B cell (primary cell): Measurements from ENCODE around the gene LRP2. TPM values are rescaled to one million over a fixed set of nuclear protein-coding genes. Genes with fewer than 3 reads are reported as not detected.

ENCODE experiments used
- ATAC-seq: fragments of 200-7000 bp; cut with Tn5 transposase; one replicate; pipeline ENCODE4 v1.10.0; 2021; ENCODE audit warnings: low read depth, mild to moderate bottlenecking, moderate number of reproducible peaks, moderate library complexity
- CTCF ChIA-PET: fragments of 350-600 bp; sonication (Branson Sonifier 250); formaldehyde crosslinking; loops from one replicate; lab custom pipeline; 2021; ENCODE audit warnings: antibody characterized with exemption, inconsistent platforms; lab: Charles Lee
- POLR2A ChIA-PET: fragments of 350-600 bp; sonication (Branson Sonifier 250); formaldehyde crosslinking; loops from one replicate; lab custom pipeline; 2021; ENCODE audit warnings: antibody characterized with exemption; lab: Charles Lee
- DNase-seq: peaks from one replicate; pipeline ENCODE4 v3.0.0; 2013
- H2AFZ ChIP-seq: 2 replicates; pipeline ENCODE4 v1.6.1; 2012; ENCODE audit warnings: mild to moderate bottlenecking, low read depth, low read length; ENCODE audit not compliant: insufficient read depth, poor library complexity, severe bottlenecking
- H3K27ac ChIP-seq, 2 donors: 1 replicate in 1 of 2; 2 replicates in 1 of 2; pipeline ENCODE4 v1.5.1; 2012 to 2013; ENCODE audit warnings: low read length in 2 of 2, mild to moderate bottlenecking in 2 of 2, moderate library complexity in 1 of 2
- H3K27me3 ChIP-seq, 4 experiments: fragments of 200-600 bp in 1 of 4; sonication (generic) in 1 of 4; replicated peaks in 1 of 4; 1 replicate in 2 of 4; 2 replicates in 2 of 4; pipeline versions ENCODE4 v1.6.1 to v1.7.0; 2013 to 2016; ENCODE audit warnings: low read length in 3 of 4, mild to moderate bottlenecking in 2 of 4, mixed read lengths in 1 of 4, moderate library complexity in 1 of 4; ENCODE audit not compliant: insufficient read depth in 4 of 4, control insufficient read depth in 3 of 4; ENCODE audit errors: control extremely low read depth in 1 of 4
- H3K36me3 ChIP-seq, 2 experiments: replicated peaks in 1 of 2; 1 replicate in 1 of 2; 2 replicates in 1 of 2; pipeline versions ENCODE4 v1.6.1 to v1.7.1; 2013; ENCODE audit warnings: low read length in 1 of 2; ENCODE audit not compliant: insufficient read depth in 2 of 2, control insufficient read depth in 1 of 2; ENCODE audit errors: control extremely low read depth in 1 of 2, extremely low read depth in 1 of 2
- H3K4me1 ChIP-seq, 2 donors: fragments of 200-600 bp in 1 of 2; sonication (generic) in 1 of 2; 1 replicate in 1 of 2; 2 replicates in 1 of 2; pipeline versions ENCODE4 v1.5.1 to v1.6.1; 2013 to 2017; ENCODE audit warnings: low read length in 2 of 2; ENCODE audit not compliant: control insufficient read depth in 2 of 2, insufficient read depth in 2 of 2
- H3K4me2 ChIP-seq: replicated peaks from 2 replicates; pipeline ENCODE3; 2012; ENCODE audit warnings: mild to moderate bottlenecking, low read depth, low read length; ENCODE audit not compliant: poor library complexity, severe bottlenecking
- H3K4me3 ChIP-seq, 5 experiments: fragments of 200-600 bp in 1 of 5; sonication (generic) in 1 of 5; 1 replicate in 3 of 5; 2 replicates in 2 of 5; pipeline versions ENCODE4 v1.5.1 to v1.7.0; 2011 to 2016; ENCODE audit warnings: low read length in 4 of 5, mild to moderate bottlenecking in 4 of 5, low read depth in 2 of 5, control low read depth in 1 of 5, moderate library complexity in 1 of 5; ENCODE audit not compliant: insufficient read depth in 1 of 5; ENCODE audit errors: control extremely low read depth in 1 of 5, extremely low read depth in 1 of 5
- H3K79me2 ChIP-seq: fragments of 200-600 bp; sonication (generic); one replicate; pipeline ENCODE4 v1.6.0; 2016; ENCODE audit warnings: low read length; ENCODE audit not compliant: control insufficient read depth, insufficient read depth
- H3K9ac ChIP-seq: fragments of 200-600 bp; sonication (generic); 2 replicates; pipeline ENCODE4 v1.6.1; 2017; ENCODE audit warnings: mild to moderate bottlenecking, low read length, moderate library complexity
- H3K9me3 ChIP-seq, 3 donors: one replicate each; pipeline versions ENCODE4 v1.6.1 to v1.7.1; 2013; ENCODE audit warnings: low read length in 2 of 3; ENCODE audit not compliant: control insufficient read depth in 2 of 3, insufficient read depth in 1 of 3; ENCODE audit errors: control extremely low read depth in 1 of 3
- H4K20me1 ChIP-seq: 2 replicates; pipeline ENCODE4 v1.6.0; 2012; ENCODE audit warnings: mild to moderate bottlenecking, low read length; ENCODE audit not compliant: insufficient read depth, control insufficient read depth, poor library complexity, severe bottlenecking
- H3K27ac Mint-ChIP-seq: one replicate; pipeline ENCODE4 v1.8.0; 2021; ENCODE audit warnings: mixed read lengths
- H3K27me3 Mint-ChIP-seq: one replicate; pipeline ENCODE4 v1.8.0; 2021; ENCODE audit warnings: mixed read lengths
- H3K4me1 Mint-ChIP-seq: one replicate; pipeline ENCODE4 v1.8.0; 2021; ENCODE audit warnings: mixed read lengths
- H3K4me3 Mint-ChIP-seq: one replicate; pipeline ENCODE4 v1.8.0; 2021; ENCODE audit warnings: mixed read lengths
- H3K9me3 Mint-ChIP-seq: one replicate; pipeline ENCODE4 v1.8.0; 2022; ENCODE audit warnings: mixed read lengths; ENCODE audit not compliant: insufficient read depth
- CTCF ChIP-seq: fragments of 200-600 bp; IDR thresholded peaks from one replicate; pipeline ENCODE4 v1.8.0; 2022; ENCODE audit warnings: antibody characterized with exemption, mild to moderate bottlenecking
- EZH2 ChIP-seq: IDR thresholded peaks from 2 replicates; pipeline ENCODE4 v1.6.1; 2012; ENCODE audit warnings: borderline replicate concordance, low read depth, mild to moderate bottlenecking, moderate library complexity, low read length; ENCODE audit not compliant: insufficient read depth, poor library complexity, severe bottlenecking
- WGBS: methylation state at CpG from one replicate; pipeline ENCODE4 v1.1.5; 2013; ENCODE audit warnings: missing lambda C conversion rate; ENCODE audit not compliant: insufficient coverage; 5-methylcytosine and 5-hydroxymethylcytosine counted together
- intact Hi-C: fragments of 100-400 bp; cut with micrococcal nuclease; formaldehyde crosslinking; loops from one replicate; pipeline ENCODE4 v1.10.0; 2022
- polyA plus RNA-seq: library from polyadenylated mRNA; depleted of rRNA; stranded (reverse); fragments of >200 nt; gene quantifications from 2 replicates; pipeline ENCODE4 v1.2.3, GENCODE V29; 2012
- total RNA-seq, 2 donors: library from RNA; stranded (reverse); fragments of 120-200 nt in 1 of 2; gene quantifications; 1 replicate in 1 of 2; 2 replicates in 1 of 2; pipeline versions ENCODE4 v1.2.3 to v1.2.4, GENCODE V29; 2013 to 2022

Gene LRP2
- total and polyA plus RNA-seq, 2 donors (not counting 1 experiment from before 2014, with no cell fraction given): not detected

GRCh38 chr2:169237939-169238338 is 124.4 kb downstream of the LRP2 start:
- Histone ChIP-seq H3K27me3 (no peaks in the 10 kb centered on the region), H3K79me2 (no peaks in the 10 kb centered on the region), H4K20me1 (no peaks in the 10 kb centered on the region), H3K9me3 (no peaks in the 10 kb centered on the region), H3K9ac (no peak overlapping the region), H2AFZ (no peak overlapping the region), H3K4me1 (no peaks in the 10 kb centered on the region), H3K36me3 (no peaks in the 10 kb centered on the region), H3K27ac (no peak overlapping the region), H3K4me3 (no peak overlapping the region), H3K4me2 (no peak overlapping the region)
- no peak overlapping the region for H3K27ac Mint-ChIP-seq
- H3K9me3 Mint-ChIP-seq: no peaks in the 10 kb centered on the region
- no peak for DNase-seq
- no peak overlapping the region for H3K4me3 Mint-ChIP-seq
- TF ChIP-seq CTCF: no peak
- no peak for TF ChIP-seq EZH2
- intact Hi-C loops: no loop called here
- no peaks in the 10 kb centered on the region for H3K4me1 Mint-ChIP-seq
- ChIA-PET POLR2A (no interaction called here), CTCF (no interaction called here)
- H3K27me3 Mint-ChIP-seq: no peaks in the 10 kb centered on the region
- no peak for ATAC-seq
- WGBS: 96% methylated on average over 4 of the region's 6 CpGs

- Mint-ChIP-seq H3K4me3 (no peak overlapping the region), H3K4me1 (no peaks in the 10 kb centered on the region), H3K27me3 (no peaks in the 10 kb centered on the region), H3K9me3 (no peaks in the 10 kb centered on the region), H3K27ac (no peak overlapping the region)
- H3K4me1 ChIP-seq: no peaks in the 10 kb centered on the region
- CTCF ChIA-PET: no interaction called here
- H2AFZ ChIP-seq: no peak overlapping the region
- no peaks in the 10 kb centered on the region for H3K9me3 ChIP-seq
- H3K27me3 ChIP-seq: no peaks in the 10 kb centered on the region
- WGBS: no CpG with 5 or more reads among the region's 2 CpGs
- no peak for DNase-seq
- no peak overlapping the region for H3K27ac ChIP-seq
- no peaks in the 10 kb centered on the region for H3K36me3 ChIP-seq
- no peak overlapping the region for H3K4me2 ChIP-seq
- ATAC-seq: no peak
- H3K9ac ChIP-seq: no peak overlapping the region
- H3K79me2 ChIP-seq: no peaks in the 10 kb centered on the region
- POLR2A ChIA-PET: no interaction called here
- TF ChIP-seq CTCF (no peak), EZH2 (no peak)
- intact Hi-C loops: no loop called here
- no peak overlapping the region for H3K4me3 ChIP-seq
- H4K20me1 ChIP-seq: no peaks in the 10 kb centered on the region
Observed at GRCh38 chr2:169237286-169237685, 125.0 kb downstream of the LRP2 start.
